Measurements from ENCODE around the gene MRPL17. TPM values are rescaled to one million over a fixed set of nuclear protein-coding genes. Genes with fewer than 3 reads are reported as not detected.

The MRPL17 gene
- polyA plus RNA-seq, 1 donor (not counting 4 experiments of a cell fraction or from before 2014, with no cell fraction given), result 96.3 TPM

DNA sequence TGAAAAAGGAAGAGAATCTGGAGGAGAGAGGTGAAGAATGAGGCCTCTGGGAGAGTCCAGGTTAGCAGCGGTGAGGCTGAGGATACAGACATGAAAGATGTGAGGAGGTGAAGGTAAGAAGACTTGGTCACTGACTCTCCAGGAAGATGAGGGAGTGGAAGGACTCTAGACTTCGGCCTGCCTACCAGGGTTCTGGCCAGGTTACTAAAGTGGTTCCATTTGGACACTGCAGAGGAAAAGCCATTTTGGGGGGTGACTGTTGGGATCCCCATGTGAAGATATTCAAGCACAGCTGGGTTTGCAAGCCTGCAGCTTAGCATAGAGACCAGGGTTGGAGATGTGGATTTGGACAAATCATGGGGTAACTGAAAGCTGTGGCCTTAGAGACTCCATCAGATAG is 35.3 kb downstream of the MRPL17 start:
- dilution Hi-C loops (cut with MboI; ENCODE audit: extremely low pct_ligation_motif_present, low sequenced_read_pairs), result no loop called here
- Histone ChIP-seq H4K20me1 (ENCODE audit: control insufficient read depth, extremely low read depth, insufficient read depth, low read length) (no peaks in the 10 kb centered on the region), H3K27ac (ENCODE audit: control insufficient read depth, insufficient read depth, low read length) (no peak overlapping the region), H3K9me1 (ENCODE audit: control insufficient read depth, extremely low read depth, insufficient read depth, low read length) (no peaks in the 10 kb centered on the region), H3K79me2 (ENCODE audit: control insufficient read depth, insufficient read depth, low read length) (no peaks in the 10 kb centered on the region), H3K9me3 (ENCODE audit: control insufficient read depth, low read depth, low read length) (no peaks in the 10 kb centered on the region), H3K4me2 (ENCODE audit: control insufficient read depth, extremely low read depth, insufficient read depth, low read depth, low read length) (no peak overlapping the region), H3K4me3 (ENCODE audit: control insufficient read depth in 2 of 3, extremely low read depth in 1 of 3, insufficient read depth in 2 of 3, low read depth in 1 of 3, low read length in 3 of 3) (no peak overlapping the region), H3K4me1 (ENCODE audit: control insufficient read depth, extremely low read depth, insufficient read depth, low read length) (no peaks in the 10 kb centered on the region), H3K27me3 (ENCODE audit: control insufficient read depth, extremely low read depth, insufficient read depth, low read length) (peaks cover 22% of the 10 kb centered on the region), H2AFZ (ENCODE audit: control insufficient read depth, low read length) (no peak overlapping the region), H3K9ac (ENCODE audit: control insufficient read depth, extremely low read depth, insufficient read depth, low read length) (no peak overlapping the region), H3K36me3 (ENCODE audit: control insufficient read depth in 2 of 2, extremely low read depth in 1 of 2, insufficient read depth in 2 of 2, low read length in 2 of 2) (no peaks in the 10 kb centered on the region)
- DNase-seq (ENCODE audit: low read depth, low spot score) (no peak), FAIRE-seq (no peak)
- TF ChIP-seq EZH2 (IDR thresholded peaks at IDR 0.05; ENCODE audit: low read length), result no peak
- TF ChIP-seq CTCF (optimal IDR thresholded peaks at IDR 0.05 in 1 of 3, IDR thresholded peaks at IDR 0.05 in 1 of 3, conservative IDR thresholded peaks at IDR 0.05 in 1 of 3; ENCODE audit: extremely low read depth in 1 of 3, insufficient read depth in 2 of 3, low read length in 3 of 3), result no peak

DNA sequence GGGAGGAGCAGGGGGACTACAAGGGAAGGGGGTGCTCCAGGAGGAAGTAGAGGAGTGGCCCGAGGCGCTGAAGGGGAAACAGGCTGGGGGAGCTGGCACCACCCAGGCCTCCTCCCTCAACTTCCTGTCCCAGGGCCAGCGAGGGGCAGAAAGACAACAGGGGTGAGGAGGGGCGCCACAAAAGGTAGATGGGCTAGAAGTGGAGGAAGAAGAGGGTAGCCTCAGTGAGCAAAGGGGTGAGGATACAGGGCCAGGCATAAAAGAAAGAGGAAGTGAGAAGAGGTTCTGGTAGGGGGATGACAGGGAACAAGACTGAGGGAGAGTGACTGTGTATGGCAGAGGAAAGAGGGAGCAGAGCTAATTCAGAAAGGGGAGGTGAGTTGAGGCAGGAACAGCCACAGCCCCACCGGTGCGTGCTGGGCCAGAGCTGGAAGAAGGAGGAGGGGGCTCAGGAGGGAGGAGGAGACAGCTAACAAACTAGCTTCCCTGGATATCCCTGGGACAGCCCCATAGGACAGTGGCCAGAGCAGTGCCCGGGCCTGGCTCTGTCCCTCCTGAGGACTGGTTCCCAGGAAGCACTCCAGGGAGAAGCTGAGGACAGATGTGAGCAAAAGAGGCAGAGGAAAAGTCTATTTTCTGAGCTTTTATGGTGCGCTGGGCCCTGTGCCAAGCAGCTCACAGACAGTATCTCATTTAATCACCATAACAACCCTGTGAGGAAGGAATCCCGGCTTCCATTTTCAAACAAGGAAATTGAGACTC is 36.0 kb downstream of the MRPL17 start:
- no peak for FAIRE-seq
- no peaks in the 10 kb centered on the region for H3K4me1 ChIP-seq (ENCODE audit: control insufficient read depth, extremely low read depth, insufficient read depth, low read length)
- no peaks in the 10 kb centered on the region for H4K20me1 ChIP-seq (ENCODE audit: control insufficient read depth, extremely low read depth, insufficient read depth, low read length)
- no peak overlapping the region for H3K9ac ChIP-seq (ENCODE audit: control insufficient read depth, extremely low read depth, insufficient read depth, low read length)
- H3K9me1 ChIP-seq (ENCODE audit: control insufficient read depth, extremely low read depth, insufficient read depth, low read length), result no peaks in the 10 kb centered on the region
- no peak for DNase-seq (ENCODE audit: low read depth, low spot score)
- H3K36me3 ChIP-seq (ENCODE audit: control insufficient read depth in 2 of 2, extremely low read depth in 1 of 2, insufficient read depth in 2 of 2, low read length in 2 of 2), result no peaks in the 10 kb centered on the region
- H3K9me3 ChIP-seq (ENCODE audit: control insufficient read depth, low read depth, low read length), result no peaks in the 10 kb centered on the region
- dilution Hi-C loops (cut with MboI; ENCODE audit: extremely low pct_ligation_motif_present, low sequenced_read_pairs), result no loop called here
- no peak overlapping the region for H3K4me3 ChIP-seq (ENCODE audit: control insufficient read depth in 2 of 3, extremely low read depth in 1 of 3, insufficient read depth in 2 of 3, low read depth in 1 of 3, low read length in 3 of 3)
- H3K79me2 ChIP-seq (ENCODE audit: control insufficient read depth, insufficient read depth, low read length), result no peaks in the 10 kb centered on the region
- H3K4me2 ChIP-seq (ENCODE audit: control insufficient read depth, extremely low read depth, insufficient read depth, low read depth, low read length), result no peak overlapping the region
- H3K27ac ChIP-seq (ENCODE audit: control insufficient read depth, insufficient read depth, low read length), result no peak overlapping the region
- H3K27me3 ChIP-seq (ENCODE audit: control insufficient read depth, extremely low read depth, insufficient read depth, low read length), result peaks cover 14% of the 10 kb centered on the region
- no peak overlapping the region for H2AFZ ChIP-seq (ENCODE audit: control insufficient read depth, low read length)
- no peak for TF ChIP-seq CTCF (optimal IDR thresholded peaks at IDR 0.05 in 1 of 3, IDR thresholded peaks at IDR 0.05 in 1 of 3, conservative IDR thresholded peaks at IDR 0.05 in 1 of 3; ENCODE audit: extremely low read depth in 1 of 3, insufficient read depth in 2 of 3, low read length in 3 of 3)
- TF ChIP-seq EZH2 (IDR thresholded peaks at IDR 0.05; ENCODE audit: low read length), result no peak

Measured in keratinocyte (primary cell).